Activated CD8-positive, alpha-beta memory T cell treated with anti-CD3 and anti-CD28 coated beads, Interleukin-2, amount 50 U/mL, for 24 hours (primary cell): Measurements from ENCODE around the gene SNED1.

Experiments
- DNase-seq: peaks from one replicate; pipeline ENCODE4 v3.0.0-alpha.2; 2020; ENCODE audit errors: extremely low read depth

The SNED1 gene

DNA sequence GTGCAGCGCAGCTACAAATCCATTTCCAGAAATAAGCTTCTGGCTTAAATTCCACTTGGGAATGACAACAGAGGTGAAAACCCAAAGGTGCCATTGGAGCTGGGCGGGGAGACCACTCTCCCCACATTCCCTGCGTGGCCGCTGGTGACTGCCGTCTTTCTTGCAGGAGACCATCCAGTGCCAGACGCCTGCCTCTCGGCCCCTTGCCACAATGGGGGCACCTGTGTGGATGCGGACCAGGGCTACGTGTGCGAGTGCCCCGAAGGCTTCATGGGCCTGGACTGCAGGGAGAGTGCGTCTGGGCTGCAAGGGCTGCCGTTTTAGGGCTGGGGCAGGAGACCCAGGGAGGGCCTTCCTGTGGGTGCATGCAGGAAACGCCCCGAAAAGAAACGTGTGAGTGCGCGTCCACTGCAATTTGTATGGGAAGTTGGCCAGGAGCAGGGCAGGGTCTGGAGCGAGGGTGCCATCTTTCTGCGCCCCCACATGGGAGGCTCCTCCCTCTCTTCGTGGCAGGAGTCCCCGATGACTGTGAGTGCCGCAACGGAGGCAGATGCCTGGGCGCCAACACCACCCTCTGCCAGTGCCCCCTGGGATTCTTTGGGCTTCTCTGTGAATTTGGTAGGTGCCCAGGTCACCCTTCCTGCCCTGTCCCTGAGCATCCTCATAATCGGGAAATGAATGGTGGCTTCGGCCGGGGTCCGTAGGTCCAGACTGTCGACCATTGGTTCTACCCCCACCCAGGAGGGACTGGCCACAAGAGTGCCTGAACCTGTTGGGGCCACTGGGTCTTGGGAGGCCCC, 49.9 kb downstream of the SNED1 start:
- no peak for DNase-seq

DNA sequence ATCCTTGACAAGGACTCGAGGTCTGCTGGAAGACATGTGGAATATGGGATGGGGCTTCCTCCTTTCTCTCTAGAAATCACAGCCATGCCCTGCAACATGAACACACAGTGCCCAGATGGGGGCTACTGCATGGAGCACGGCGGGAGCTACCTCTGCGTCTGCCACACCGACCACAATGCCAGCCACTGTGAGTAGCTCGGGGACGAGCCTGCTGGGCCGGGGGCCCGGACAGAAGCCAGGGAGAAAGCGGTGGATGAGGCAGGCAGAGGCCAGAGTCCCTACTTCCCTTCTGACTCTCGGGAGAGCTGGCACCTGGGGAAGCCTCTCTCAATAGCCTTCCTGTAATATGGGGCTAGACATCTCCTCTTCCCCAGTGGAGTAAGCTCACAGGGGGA, 50.5 kb downstream of the SNED1 start:
- no peak for DNase-seq

DNA sequence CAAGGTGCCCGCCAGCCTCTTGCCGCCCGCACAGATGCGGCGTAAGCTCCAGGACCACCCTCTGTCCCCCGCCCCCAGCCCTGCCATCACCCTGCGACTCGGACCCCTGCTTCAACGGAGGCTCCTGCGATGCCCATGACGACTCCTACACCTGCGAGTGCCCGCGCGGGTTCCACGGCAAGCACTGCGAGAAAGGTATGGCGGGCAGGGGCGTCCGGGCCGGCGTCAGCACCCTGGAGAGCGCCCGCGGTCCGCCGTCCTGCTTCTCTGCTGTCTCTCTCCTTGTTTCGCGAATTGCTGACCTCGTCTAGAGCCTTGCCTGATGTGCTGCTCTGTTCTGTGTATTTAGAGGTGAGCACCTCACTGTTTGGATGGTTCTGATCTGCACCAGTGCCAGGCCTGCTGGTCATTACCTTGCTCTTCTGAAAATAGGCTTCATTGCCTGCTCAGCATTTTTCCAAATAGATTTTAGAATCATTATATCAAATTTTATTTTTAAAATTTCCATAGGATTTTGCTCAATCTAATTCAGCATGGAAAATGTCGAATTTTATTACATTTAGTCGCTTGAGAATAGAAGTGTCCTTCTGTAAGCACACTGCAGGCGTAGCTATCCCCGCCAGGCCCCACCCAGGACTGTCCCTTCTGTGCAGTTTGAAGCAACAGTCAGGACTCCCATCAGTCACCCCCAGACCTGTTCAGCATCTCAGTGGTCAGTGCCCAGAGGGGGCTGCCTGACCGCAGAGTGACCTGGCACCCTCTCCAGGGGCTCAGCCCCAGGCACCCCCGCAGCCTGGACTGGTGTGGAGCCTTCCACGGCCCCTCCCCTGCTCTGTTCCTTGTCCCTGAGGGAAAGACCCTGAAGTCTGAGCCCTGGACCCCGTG, 51.6 kb downstream of the SNED1 start:
- DNase-seq, result no peak

DNA sequence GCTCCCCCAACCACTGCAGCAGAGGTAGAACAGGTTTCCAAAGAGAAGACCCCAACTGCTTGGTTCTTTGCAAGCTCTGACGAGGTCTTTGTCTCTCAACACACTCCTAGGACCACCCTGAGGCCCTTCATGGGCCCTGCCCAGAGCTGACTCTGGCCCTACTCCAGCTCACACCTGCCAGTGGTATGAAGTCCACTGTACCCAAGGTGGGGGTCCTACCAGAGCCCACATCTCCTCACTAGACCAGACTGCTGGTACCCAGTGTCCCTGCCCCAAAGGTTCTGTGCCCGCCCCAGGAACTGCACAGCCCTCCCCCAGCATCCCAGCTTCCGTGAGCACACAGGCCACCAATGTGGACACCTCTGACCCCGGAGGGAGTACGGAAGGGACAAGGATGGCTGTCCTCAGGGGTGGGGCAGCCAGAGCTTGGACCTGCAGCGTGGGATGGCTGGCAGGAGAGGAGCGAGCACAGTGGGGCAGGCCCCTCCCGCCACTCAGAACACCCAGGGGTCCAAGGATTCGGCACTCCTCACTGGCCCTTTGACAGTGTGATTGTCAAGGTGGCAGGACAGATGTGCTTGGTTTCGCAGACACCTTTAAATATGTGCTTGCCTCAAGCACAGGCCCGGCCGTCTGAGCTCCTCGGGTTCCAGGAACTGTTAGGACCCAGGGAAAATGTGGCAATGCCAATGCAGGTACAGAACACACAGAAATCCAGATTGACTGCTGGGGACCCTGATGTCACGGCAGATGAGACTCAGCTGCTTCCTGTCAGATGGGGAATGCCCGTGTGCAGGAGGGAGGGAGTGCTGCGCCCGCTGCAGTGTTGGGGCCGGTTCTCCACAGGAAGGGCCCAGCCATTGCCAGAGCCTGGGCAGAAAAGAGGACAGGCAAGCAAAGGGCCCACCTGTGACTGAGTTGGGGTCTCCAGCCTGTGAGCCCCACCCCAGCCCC, 52.5 kb downstream of the SNED1 start:
- DNase-seq, result no peak

DNA sequence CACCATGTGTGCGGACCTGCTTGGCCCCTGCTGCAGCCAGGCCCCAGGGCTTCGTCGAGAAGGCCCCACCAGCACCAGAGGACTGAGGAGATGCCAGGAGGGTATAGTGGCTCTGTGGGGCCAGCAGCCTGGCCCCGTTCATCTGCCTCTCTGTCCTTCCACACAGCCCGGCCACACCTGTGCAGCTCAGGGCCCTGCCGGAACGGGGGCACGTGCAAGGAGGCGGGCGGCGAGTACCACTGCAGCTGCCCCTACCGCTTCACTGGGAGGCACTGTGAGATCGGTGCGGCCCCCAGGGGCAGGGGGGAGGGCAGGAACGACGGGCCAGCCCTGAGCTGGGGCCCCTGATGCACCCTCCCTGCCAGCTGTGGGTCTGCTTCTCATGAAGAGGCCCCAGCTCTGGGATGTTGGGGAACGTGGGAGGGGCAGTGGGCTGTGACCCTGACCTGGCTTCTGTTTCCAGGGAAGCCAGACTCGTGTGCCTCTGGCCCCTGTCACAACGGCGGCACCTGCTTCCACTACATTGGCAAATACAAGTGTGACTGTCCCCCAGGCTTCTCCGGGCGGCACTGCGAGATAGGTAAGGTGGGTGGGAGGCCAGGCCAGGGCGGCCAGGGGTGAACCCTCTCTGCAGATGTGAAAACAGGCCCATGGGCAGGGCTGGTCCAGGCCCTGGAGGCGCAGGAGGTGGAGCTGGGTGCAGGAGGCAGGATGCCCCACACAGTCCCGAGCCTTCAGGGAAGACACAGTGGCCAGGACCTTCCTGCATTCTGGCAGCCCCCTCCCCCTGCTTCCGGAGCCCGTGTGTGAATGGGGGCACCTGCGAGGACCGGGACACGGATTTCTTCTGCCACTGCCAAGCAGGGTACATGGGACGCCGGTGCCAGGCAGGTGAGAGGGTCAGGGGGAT, 53.4 kb downstream of the SNED1 start:
- no peak for DNase-seq

DNA sequence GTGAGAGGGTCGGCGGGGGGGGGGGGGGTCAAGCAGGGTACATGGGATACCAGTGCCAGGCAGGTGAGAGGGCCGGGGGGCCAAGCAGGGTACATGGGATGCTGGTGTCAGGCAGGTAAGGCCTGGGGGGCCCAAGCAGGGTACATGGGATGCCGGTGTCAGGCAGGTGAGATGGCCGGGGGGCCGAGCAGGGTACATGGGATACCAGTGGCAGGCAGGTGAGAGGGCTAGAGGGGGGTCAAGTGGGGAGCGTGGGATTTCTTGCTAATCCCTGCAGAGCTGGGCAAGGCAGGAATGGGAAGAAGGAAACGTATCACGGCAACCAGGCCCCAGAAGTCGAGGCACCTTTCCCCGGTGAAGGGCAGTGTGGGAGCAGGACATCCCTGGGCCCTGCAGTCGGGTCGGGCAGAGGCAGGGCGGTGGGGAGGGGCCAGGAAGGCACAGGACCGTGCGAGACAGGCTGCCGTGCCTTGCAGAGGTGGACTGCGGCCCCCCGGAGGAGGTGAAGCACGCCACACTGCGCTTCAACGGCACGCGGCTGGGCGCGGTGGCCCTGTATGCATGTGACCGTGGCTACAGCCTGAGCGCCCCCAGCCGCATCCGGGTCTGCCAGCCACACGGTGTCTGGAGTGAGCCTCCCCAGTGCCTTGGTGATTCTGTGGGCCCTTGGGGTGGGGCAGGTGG, 54.4 kb downstream of the SNED1 start:
- DNase-seq, result no peak

DNA sequence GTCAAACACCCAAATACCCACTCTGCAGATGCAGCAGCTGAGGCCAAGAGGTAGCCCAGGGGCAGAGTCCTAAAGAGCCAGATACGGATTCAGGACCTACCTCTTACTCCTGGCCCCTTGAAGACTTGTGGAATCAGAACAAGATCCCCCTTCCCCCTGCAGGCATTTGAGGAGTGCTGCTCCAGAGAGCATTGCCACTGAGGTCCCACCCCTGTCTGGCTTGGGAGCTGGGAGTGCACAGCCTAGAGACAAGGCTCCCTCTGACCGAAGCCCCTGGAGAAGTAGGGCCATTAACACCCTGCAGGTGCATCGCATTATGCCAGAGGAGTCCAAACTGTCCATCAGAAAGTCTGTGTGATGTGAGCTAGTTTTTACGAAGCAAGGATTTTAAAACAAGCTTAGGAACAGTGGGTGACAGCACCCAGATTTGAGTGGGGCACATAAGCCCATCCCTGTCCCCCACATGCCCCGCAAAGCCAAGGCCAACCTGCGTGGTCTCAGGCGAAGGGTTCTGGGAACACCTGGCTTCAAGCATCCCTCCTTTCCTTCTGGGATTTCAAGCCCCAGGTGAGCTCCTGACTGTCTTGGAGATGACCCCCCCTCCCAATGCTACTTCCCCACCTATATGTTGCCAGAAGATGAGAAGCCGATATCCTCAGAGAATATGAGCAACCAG, 55.3 kb downstream of the SNED1 start:
- no peak for DNase-seq

DNA sequence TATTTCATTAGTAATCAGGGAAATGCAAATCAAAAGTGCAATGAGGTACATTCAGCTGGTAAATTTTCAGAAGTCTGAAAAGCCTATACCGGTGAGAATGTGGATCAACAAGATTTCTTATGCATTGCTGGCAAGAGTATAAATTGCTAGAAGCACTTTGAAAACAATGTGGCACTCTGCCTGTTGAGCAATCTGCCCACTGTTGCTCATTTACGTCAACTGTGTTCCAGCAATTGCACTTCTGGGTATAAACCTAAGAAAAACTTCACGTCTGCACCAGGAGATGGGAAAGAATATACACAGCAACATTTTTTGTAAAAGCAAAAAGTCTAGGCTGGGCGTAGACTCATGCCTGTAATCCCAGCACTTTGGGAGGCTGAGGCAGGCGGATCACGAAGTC, 62.9 kb downstream of the SNED1 start:
- no peak for DNase-seq

DNA sequence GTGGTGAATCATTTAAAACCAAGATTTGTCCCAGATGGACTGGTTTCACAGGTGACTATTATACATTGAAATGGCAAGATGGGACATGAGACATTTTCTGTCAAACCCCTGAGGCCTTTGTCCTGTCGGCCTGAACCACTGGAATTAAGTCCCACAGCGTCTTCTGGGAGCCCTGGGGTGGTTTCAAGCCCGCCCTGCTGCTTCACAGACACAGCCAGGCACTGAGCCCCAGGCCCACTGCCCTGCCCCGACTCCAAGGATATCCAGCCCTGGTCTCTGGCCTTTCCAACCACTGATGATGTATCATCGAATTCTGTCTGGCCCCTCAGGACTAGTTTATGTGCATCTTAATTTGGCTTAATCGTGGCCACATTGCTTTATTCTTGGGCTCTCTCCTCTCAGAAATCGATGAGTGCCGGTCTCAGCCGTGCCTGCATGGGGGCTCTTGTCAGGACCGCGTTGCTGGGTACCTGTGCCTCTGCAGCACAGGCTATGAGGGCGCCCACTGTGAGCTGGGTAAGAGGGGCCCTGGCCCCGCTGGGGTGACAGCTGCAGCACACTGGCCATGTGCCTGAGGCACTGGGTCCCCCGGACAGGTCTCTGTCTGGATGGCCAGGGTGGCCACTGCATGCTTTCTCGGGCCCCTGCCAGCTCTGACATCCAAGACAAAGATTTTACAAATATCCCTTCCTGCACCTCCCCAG, 64.1 kb downstream of the SNED1 start:
- DNase-seq, result no peak

DNA sequence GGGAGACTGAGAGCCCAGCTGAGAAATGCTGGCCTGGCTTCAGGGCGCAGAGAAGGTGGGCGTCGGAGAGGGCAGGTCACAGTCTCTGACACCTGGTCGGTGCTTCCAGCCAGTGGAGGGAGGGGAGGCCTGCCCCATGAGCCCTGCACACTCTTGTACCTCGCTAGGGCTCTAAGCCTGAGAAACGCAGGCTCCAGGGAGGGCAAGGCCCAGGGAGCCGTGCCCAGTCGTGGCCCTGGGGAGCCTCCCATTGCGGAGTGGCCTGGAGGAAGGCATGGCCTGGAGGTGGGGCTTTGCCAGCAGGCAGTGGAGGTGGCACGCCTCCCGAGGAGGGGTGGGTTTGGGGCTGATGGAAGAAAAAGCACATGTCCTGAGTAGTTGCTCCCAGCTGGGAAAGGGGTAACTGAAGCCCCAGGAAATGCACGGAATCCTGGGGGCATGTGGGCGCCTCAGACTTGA, 64.7 kb downstream of the SNED1 start:
- DNase-seq, result no peak

DNA sequence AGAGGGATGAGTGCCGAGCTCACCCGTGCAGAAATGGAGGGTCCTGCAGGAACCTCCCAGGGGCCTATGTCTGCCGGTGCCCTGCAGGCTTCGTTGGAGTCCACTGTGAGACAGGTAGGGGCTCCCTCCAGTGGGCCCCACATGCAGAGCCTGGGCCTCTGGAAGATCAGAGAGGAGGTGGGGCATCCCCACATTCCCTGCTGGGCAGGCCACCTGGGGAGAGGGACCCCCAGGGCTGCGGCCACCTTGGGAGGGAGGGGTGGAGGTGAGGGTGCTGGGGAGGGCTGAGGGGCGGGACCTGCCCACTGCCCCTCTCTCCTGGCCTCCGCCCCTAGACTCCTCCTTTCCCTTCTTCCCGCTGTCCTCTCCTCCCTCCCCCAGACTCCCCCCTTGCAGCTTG, 65.2 kb downstream of the SNED1 start:
- DNase-seq, result no peak

DNA sequence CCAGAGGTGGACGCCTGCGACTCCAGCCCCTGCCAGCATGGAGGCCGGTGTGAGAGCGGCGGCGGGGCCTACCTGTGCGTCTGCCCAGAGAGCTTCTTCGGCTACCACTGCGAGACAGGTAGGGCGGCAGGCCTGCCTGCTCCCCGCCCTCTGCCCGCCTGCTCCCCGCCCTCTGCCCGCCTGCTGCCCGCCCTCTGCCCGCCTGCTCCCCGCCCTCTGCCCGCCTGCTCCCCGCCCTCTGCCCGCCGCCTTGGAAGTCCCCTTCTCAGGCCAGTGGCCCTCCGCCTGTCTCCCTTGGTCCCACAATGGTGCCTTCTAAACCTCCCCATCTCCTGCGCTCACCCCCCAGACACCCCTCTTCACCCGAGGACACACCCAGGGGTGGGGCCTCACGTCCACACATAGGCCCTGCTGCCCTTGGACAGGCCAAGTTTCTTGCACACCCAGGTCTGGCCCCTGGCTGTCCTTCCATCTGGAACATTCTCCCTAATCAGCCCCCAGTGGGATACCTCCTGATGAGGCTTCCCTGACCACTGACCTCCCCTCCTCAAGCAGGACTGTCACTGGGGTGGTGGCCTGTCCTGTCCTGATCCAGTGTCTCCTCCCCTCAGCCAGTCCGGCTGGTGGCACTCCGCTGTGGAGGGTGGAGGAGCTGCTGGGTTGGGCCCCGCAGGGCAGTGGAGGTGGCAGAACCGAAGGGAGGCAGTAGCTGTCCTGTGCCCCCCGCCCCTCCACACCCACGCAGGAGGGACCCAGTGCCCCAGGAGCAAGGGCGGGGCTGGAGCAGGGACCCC, 65.8 kb downstream of the SNED1 start:
- no peak for DNase-seq

DNA sequence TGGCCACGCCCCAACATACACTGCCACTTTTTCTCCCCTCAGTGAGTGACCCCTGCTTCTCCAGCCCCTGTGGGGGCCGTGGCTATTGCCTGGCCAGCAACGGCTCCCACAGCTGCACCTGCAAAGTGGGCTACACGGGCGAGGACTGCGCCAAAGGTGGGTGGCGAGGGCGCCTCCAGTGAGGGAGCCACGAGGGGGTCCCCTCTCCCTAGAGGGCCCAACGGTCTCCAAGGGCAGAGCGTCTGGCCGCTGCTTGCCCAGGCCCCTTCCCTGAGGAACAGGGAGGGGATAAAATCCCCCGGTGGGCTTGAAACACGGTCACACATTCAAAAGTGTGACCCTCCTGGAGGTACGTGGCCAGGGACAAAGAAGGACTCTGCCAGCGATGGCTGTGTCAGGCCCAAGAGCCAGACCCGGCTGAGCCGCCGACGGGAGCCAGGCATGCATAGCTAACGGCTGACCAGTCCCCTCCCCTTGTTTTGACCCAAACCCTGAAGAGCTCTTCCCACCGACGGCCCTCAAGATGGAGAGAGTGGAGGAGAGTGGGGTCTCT, 66.5 kb downstream of the SNED1 start:
- no peak for DNase-seq

DNA sequence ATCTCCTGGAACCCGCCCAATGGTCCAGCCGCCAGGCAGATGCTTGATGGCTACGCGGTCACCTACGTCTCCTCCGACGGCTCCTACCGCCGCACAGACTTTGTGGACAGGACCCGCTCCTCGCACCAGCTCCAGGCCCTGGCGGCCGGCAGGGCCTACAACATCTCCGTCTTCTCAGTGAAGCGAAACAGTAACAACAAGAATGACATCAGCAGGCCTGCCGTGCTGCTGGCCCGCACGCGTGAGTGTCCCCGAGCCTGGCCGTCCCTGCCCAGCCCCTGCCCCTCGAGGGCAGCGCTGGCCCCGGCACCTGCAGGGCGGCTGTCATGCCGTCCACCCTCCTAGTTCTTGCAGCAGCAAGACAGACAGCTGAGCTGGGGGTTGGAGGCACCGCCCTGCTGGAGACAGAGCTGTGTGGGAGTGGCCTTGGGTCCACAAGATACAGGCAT, 67.0 kb downstream of the SNED1 start:
- no peak for DNase-seq

DNA sequence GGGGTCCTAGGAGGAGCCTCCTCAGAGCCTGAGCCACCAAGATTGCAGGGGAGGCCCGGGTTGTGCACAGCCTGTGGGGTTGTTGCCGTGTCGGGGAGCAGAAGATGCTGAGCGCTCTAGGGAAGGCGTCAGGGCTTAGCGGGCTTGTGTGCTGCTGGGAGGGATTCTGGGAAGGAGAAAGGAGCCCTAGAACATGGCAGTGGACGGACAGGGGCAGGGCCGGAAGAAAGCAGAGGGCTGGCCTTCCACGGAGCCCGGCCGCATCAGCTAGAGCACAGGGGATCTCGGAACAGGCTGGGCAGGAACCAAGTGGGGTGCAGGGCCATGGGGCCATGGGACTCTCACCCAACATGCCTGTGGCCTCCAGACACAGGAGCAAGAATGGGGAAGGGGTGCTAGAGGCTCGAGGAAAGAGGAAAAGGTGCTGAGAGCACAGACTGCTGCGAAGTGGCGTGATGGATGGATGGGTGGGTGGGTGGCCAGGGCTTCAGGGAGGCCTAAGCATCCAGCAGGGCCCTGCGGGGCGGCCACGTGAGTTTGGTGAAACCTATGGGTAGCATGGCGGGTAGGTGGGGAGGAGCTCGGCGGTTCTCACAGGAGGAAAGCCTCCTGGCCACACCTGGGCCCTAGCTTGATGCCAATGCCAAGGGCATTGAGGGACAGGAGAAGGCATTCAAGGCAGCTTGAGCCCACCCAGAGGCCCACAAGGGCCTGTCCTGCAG, 67.9 kb downstream of the SNED1 start:
- DNase-seq, result no peak

DNA sequence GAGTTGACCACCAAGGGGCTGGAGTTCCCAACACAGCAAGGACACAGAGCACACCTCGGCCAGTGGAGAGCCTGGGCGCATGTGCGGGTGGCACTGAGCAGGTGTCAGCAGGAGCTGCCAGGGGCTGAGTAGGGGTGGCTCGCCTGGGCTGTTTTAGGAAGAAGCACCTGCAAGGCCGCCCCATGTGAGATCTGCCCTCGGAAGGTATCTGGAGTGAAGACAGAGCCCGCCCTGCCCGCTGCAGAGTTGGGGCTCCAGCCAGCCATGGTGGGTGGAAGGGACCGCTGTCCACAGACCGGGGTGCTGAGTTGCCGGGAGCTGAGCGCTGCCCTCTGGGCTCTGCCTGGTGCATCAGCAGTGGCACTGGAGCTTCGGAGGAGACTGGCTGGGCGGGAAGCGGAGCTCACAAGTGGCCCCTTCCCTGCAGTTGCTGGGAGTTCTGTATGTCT, 68.5 kb downstream of the SNED1 start:
- no peak for DNase-seq
